Right lobe of liver (tissue), 6 donors: ENCODE data around the gene C20orf204. TPM values are rescaled to one million over a fixed set of nuclear protein-coding genes. Genes with fewer than 3 reads are reported as not detected.

Experiments used
- ATAC-seq, 4 donors: fragments of 200-7000 bp; cut with Tn5 transposase; one replicate each; pipeline ENCODE4 v1.9.1; 2020; ENCODE audit warnings: mild to moderate bottlenecking in 4 of 4, moderate library complexity in 4 of 4
- DNase-seq, 3 donors: peaks; one replicate each; pipeline ENCODE4 v3.0.0-alpha.2; 2020
- H3K27ac ChIP-seq, 3 donors: fragments of 200-600 bp; one replicate each; pipeline ENCODE4 v1.8.0; 2022
- H3K27me3 ChIP-seq, 2 donors: fragments of 200-600 bp; one replicate each; pipeline ENCODE4 v1.8.0; 2022
- H3K36me3 ChIP-seq, 4 donors: fragments of 200-600 bp; sonication (generic) in 1 of 4; one replicate each; pipeline versions ENCODE4 v1.5.1 to v1.8.0; 2017 to 2022; ENCODE audit warnings: control low read depth in 1 of 4
- H3K4me1 ChIP-seq, 4 donors: fragments of 200-600 bp; sonication (generic) in 1 of 4; one replicate each; pipeline versions ENCODE4 v1.5.1 to v1.8.0; 2017 to 2022; ENCODE audit warnings: control low read depth in 1 of 4
- H3K4me3 ChIP-seq, 3 donors: fragments of 200-600 bp; one replicate each; pipeline ENCODE4 v1.8.0; 2022
- H3K9me3 ChIP-seq, 4 donors: fragments of 200-600 bp; sonication (generic) in 1 of 4; one replicate each; pipeline versions ENCODE4 v1.5.1 to v1.8.0; 2017 to 2022; ENCODE audit warnings: control low read depth in 1 of 4
- CTCF ChIP-seq, 4 donors: fragments of 200-600 bp in 3 of 4; fragments of 450-650 bp in 1 of 4; IDR thresholded peaks; one replicate each; pipeline versions ENCODE4 v1.5.1 to v1.8.0; 2016 to 2022; ENCODE audit warnings: antibody characterized with exemption in 4 of 4, mild to moderate bottlenecking in 2 of 4
- POLR2A ChIP-seq: fragments of 450-650 bp; IDR thresholded peaks from one replicate; pipeline ENCODE4 v1.6.1; 2017; ENCODE audit warnings: antibody characterized with exemption, mild to moderate bottlenecking
- WGBS: methylation state at CpG from one replicate; pipeline ENCODE4 v1.1.6; 2018; ENCODE audit warnings: low coverage, low lambda C conversion rate; ENCODE audit not compliant: insufficient coverage; ENCODE audit errors: missing lambda C conversion rate; 5-methylcytosine and 5-hydroxymethylcytosine counted together
- intact Hi-C, 2 donors: fragments of 100-400 bp; cut with DNase I; formaldehyde crosslinking; loops; one replicate each; pipeline versions ENCODE4 v1.11.2 to v1.14.1; 2022
- total RNA-seq, 6 experiments: library from RNA; depleted of rRNA in 2 of 6; stranded (reverse); fragments of >200 nt in 2 of 6; fragmentation: NEBNext Ultra II Directional in 3 of 6; extraction: Animal tissue kit (Norgen Biotek cat#: 25700) in 3 of 6; gene quantifications; one replicate each; pipeline versions ENCODE4 v1.1.0 to v1.2.4, GENCODE V29; 2016 to 2023
- donor health status: DM: no; HTN: yes; CAD: no.
- donor health status: DM: no; HTN: no; CAD: no.
- donor health status: DM: no; HTN: no; CAD: no.
- donor health status: DM: no; HTN: yes; CAD: no.
- donor health status: DM: no; HTN: yes; CAD: no.

Gene C20orf204
- total RNA-seq, 6 experiments from 2014 or later: 0.29 to 1.1 (median 0.44) TPM; not detected in 1

- DNase-seq: no peak
- no peak for TF ChIP-seq CTCF (IDR thresholded peaks at IDR 0.05)
- TF ChIP-seq POLR2A: no peak
- peak in 3 of 4 donors; percentile 2 to 10 (median 5) for ATAC-seq
- Histone ChIP-seq H3K36me3 (no peaks in the 10 kb centered on the region), H3K4me1 (no peaks in the 10 kb centered on the region), H3K9me3 (no peaks in the 10 kb centered on the region), H3K27ac (no peak overlapping the region), H3K4me3 (no peak overlapping the region), H3K27me3 (peaks cover 0 to 11% of the 10 kb centered on the region in 2 donors)
- WGBS: no CpG with 5 or more reads among the region's 11 CpGs
- intact Hi-C loops: no loop called here
Observed at GRCh38 chr20:64045346-64046011, 9.5 kb downstream of the C20orf204 start.

DNA sequence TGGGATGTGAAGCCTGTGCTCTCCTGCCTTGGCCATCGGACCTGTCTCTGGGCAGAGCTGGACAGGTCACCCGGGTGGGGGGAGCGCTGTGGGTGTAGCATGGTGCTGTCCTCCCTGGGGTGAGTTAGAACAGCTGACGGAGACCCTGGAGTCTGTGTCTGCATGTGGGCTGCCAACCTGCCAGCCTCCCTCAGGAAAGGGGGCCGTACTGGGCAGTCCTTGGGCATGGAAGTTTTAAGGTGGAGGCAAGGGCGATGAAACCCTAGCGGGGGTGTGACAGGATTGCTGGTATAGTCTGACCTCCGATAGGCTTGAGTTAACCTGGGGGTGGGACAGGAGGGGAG is 11.0 kb downstream of the C20orf204 start:
- H3K4me3 ChIP-seq: peak overlapping the region in 2 of 3 donors; percentile 27 to 41
- WGBS: 54% methylated on average over 5 of the region's 8 CpGs
- ATAC-seq: no peak
- H3K4me1 ChIP-seq: no peaks in the 10 kb centered on the region
- no peak overlapping the region for H3K27ac ChIP-seq
- H3K9me3 ChIP-seq: no peaks in the 10 kb centered on the region
- intact Hi-C loops: no loop called here
- TF ChIP-seq CTCF (IDR thresholded peaks at IDR 0.05): no peak
- TF ChIP-seq POLR2A: no peak
- H3K27me3 ChIP-seq: peaks cover 0 to 3% of the 10 kb centered on the region in 2 donors
- H3K36me3 ChIP-seq: no peaks in the 10 kb centered on the region
- DNase-seq: no peak

GRCh38 chr20:64047968-64048401 is 12.0 kb downstream of the C20orf204 start:
- TF ChIP-seq CTCF (IDR thresholded peaks at IDR 0.05): no peak
- TF ChIP-seq POLR2A: no peak
- Histone ChIP-seq H3K9me3 (no peaks in the 10 kb centered on the region), H3K27me3 (no peaks in the 10 kb centered on the region), H3K36me3 (no peaks in the 10 kb centered on the region), H3K4me3 (peak overlapping the region; percentile 17 to 41 (median 27)), H3K27ac (no peak overlapping the region), H3K4me1 (no peaks in the 10 kb centered on the region)
- DNase-seq (no peak), ATAC-seq (no peak)
- intact Hi-C loops: no loop called here
- WGBS: 40% methylated on average over 1 of the region's 49 CpGs

DNA sequence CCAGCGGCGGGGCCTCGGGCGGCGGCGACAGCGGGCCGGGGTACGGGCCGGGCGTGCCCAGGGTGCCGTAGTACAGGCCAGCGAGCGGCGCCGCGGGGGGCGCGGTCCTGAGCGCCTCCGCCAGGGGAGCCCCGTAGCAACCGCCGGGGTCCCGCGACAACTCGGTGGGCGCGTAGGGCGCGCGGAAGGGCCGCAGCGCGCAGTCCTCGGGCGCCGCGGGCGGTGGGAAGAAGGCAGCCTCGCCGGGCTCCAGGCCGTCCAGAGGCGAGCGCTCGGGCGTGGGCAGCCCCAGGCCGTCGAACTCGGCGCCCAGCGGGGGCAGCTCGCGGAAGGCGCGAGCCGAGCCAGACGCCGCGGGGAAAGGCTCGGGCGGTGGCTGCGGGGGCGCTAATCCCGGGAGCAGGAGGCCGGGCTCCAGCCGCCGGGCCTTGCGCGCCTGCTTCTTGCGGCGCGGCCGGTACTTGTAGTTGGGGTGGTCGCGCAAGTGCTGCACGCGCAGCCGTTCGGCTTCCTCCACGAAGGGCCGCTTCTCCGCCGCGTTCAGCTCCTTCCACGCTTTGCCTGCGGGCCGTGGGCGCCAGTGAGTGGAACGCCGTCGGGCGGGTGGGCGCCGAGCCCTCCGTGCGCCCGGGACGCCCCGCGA is 12.5 kb downstream of the C20orf204 start:
- Histone ChIP-seq H3K4me1 (no peaks in the 10 kb centered on the region), H3K27me3 (no peaks in the 10 kb centered on the region), H3K36me3 (no peaks in the 10 kb centered on the region), H3K9me3 (no peaks in the 10 kb centered on the region), H3K4me3 (peak overlapping the region; percentile 17 to 41 (median 27)), H3K27ac (no peak overlapping the region)
- intact Hi-C loops: no loop called here
- DNase-seq (no peak), ATAC-seq (no peak)
- TF ChIP-seq CTCF (IDR thresholded peaks at IDR 0.05) (no peak), POLR2A (no peak)
- no CpG with 5 or more reads among the region's 101 CpGs for WGBS
